OCI-LY3 (cell line): ENCODE results near the gene C3AR1.
"Not testable (repeated sequence)": the region's sequence is repeated elsewhere in the genome, so short reads cannot be mapped to it uniquely, and the experiment has no call there.

ENCODE experiments used
- H2AFZ ChIP-seq: fragments of 200-600, 300-600 bp; shearing (Covaris generic); 2 replicates; pipeline ENCODE4 v1.6.0; 2014; ENCODE audit warnings: antibody characterized with exemption, low read depth, low read length
- H3K27ac ChIP-seq: fragments of 200-600, 300-600 bp; sonication (generic); 2 replicates; pipeline ENCODE4 v1.5.1; 2014; ENCODE audit warnings: mild to moderate bottlenecking, low read length, moderate library complexity, mixed read lengths
- H3K27me3 ChIP-seq: fragments of 200-600, 300-600 bp; sonication (generic); 2 replicates; pipeline ENCODE4 v1.6.1; 2014; ENCODE audit warnings: low read depth, low read length, mixed read lengths
- H3K36me3 ChIP-seq: fragments of 200-600, 300-600 bp; sonication (generic); replicated peaks from 2 replicates; pipeline ENCODE3; 2014; ENCODE audit warnings: low read depth, low read length, mixed read lengths
- H3K4me1 ChIP-seq: fragments of 300-600, 200-600 bp; sonication (generic); 2 replicates; pipeline ENCODE4 v1.6.1; 2014; ENCODE audit warnings: low read length, mixed read lengths
- H3K4me2 ChIP-seq: fragments of 200-600, 300-600 bp; sonication (generic); 2 replicates; pipeline ENCODE4 v1.6.1; 2014; ENCODE audit warnings: low read length, mixed read lengths
- H3K4me3 ChIP-seq: fragments of 300-600, 200-600 bp; sonication (generic); 2 replicates; pipeline ENCODE4 v1.5.1; 2014; ENCODE audit warnings: antibody characterized with exemption, mild to moderate bottlenecking, low read length, moderate library complexity
- H3K79me2 ChIP-seq: fragments of 300-600, 200-600 bp; shearing (Covaris generic); 2 replicates; pipeline ENCODE4 v1.6.1; 2014; ENCODE audit warnings: mild to moderate bottlenecking, low read length, mixed read lengths
- H3K9ac ChIP-seq: fragments of 300-600, 200-600 bp; shearing (Covaris generic); 2 replicates; pipeline ENCODE4 v1.6.0; 2014; ENCODE audit warnings: mild to moderate bottlenecking, low read length, moderate library complexity
- H3K9me3 ChIP-seq: fragments of 200-600, 300-600 bp; shearing (Covaris generic); 2 replicates; pipeline ENCODE4 v1.6.1; 2014; ENCODE audit warnings: low read length, mixed read lengths; ENCODE audit not compliant: insufficient read depth
- H4K20me1 ChIP-seq: fragments of 200-600, 300-600 bp; sonication (generic); 2 replicates; pipeline ENCODE4 v1.6.1; 2016; ENCODE audit warnings: low read length, mixed read lengths; ENCODE audit not compliant: insufficient read depth
- EZH2phosphoT487 ChIP-seq: fragments of 200-600 bp; shearing (Covaris generic); IDR thresholded peaks from 2 replicates; pipeline ENCODE4 v1.6.1; 2018; ENCODE audit warnings: antibody characterized with exemption, mixed run types, low read depth
- TF ChIP-seq, protein P1 (sequence below): fragments of 200-600, 300-600 bp; sonication (generic); IDR thresholded peaks from 2 replicates; pipeline ENCODE4 v1.5.1; 2014; ENCODE audit warnings: antibody characterized with exemption, low read length, low read depth

C3AR1 gene

DNA sequence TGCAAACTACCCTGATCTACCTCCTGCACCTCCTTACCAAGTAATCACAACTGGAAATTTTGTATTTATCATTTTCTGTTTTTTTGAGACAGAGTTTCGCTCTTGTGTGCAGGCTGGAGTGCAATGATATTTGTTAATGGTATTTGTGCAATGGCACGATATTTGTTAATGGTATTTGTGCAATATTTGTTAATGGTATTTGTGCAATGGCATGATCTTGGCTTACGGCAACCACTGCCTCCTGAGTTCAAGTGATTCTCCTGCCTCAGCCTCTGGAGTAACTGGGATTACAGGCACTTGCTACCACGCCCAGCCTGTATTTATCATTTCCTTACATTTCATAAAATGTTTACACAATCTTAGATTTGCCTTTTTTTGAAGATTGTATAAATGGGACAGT, 10.2 kb upstream of the C3AR1 start:
- Histone ChIP-seq H3K4me1 (peaks cover 31% of the 10 kb centered on the region), H3K27me3 (no peaks in the 10 kb centered on the region), H3K4me2 (no peak overlapping the region), H3K9me3 (no peaks in the 10 kb centered on the region), H3K4me3 (no peak overlapping the region), H4K20me1 (no peaks in the 10 kb centered on the region), H3K27ac (no peak overlapping the region), H3K36me3 (no peaks in the 10 kb centered on the region), H2AFZ (no peak overlapping the region), H3K9ac (no peak overlapping the region), H3K79me2 (no peaks in the 10 kb centered on the region)
- TF ChIP-seq EZH2phosphoT487: no peak
- TF ChIP-seq, protein P1, sequence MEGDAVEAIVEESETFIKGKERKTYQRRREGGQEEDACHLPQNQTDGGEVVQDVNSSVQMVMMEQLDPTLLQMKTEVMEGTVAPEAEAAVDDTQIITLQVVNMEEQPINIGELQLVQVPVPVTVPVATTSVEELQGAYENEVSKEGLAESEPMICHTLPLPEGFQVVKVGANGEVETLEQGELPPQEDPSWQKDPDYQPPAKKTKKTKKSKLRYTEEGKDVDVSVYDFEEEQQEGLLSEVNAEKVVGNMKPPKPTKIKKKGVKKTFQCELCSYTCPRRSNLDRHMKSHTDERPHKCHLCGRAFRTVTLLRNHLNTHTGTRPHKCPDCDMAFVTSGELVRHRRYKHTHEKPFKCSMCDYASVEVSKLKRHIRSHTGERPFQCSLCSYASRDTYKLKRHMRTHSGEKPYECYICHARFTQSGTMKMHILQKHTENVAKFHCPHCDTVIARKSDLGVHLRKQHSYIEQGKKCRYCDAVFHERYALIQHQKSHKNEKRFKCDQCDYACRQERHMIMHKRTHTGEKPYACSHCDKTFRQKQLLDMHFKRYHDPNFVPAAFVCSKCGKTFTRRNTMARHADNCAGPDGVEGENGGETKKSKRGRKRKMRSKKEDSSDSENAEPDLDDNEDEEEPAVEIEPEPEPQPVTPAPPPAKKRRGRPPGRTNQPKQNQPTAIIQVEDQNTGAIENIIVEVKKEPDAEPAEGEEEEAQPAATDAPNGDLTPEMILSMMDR: no peak

DNA sequence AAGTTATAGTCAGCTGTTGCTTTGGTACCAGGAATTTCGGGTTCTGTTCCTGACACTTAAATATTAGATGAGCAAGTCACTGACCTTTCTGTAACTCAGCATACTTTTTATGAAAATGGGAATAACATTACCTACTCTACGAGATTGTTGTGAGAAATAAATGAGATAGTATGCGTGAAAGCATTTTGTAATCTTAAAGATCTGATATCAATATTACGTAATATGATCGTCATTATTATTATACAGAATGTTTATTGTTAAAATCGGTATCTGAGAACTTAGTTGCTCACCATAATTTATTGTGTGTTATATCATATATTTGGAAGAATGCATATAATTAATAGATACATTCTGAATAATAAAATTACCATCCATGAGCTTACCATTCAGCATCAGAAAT, 9.8 kb upstream of the C3AR1 start:
- Histone ChIP-seq H3K4me1 (peaks cover 31% of the 10 kb centered on the region), H4K20me1 (no peaks in the 10 kb centered on the region), H3K9me3 (no peaks in the 10 kb centered on the region), H3K4me3 (no peak overlapping the region), H3K27ac (no peak overlapping the region), H3K79me2 (no peaks in the 10 kb centered on the region), H3K36me3 (no peaks in the 10 kb centered on the region), H3K4me2 (no peak overlapping the region), H3K9ac (no peak overlapping the region), H2AFZ (no peak overlapping the region), H3K27me3 (no peaks in the 10 kb centered on the region)
- no peak for TF ChIP-seq EZH2phosphoT487
- TF ChIP-seq, protein P1: no peak

DNA sequence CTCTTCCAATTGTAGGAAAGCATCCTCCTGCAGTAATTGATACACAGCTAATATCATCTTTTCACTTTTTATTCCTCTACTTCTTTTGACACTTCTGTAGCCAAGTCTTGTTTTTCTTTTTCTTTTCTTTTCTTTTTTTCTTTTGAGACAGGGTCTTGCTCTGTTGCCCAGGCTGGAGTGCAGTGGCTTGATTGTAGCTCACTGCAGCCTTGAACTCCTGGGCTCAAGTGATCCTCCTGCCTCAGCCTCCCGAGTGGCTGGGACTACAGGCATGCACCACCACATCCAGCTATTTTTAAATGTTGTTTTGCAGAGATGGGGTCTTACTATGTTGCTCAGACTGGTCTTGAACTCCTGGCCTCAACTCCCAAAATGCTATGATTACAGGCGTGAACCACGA, 5.7 kb upstream of the C3AR1 start:
- H3K27ac ChIP-seq, H2AFZ ChIP-seq, H3K36me3 ChIP-seq: not testable (repeated sequence)

DNA sequence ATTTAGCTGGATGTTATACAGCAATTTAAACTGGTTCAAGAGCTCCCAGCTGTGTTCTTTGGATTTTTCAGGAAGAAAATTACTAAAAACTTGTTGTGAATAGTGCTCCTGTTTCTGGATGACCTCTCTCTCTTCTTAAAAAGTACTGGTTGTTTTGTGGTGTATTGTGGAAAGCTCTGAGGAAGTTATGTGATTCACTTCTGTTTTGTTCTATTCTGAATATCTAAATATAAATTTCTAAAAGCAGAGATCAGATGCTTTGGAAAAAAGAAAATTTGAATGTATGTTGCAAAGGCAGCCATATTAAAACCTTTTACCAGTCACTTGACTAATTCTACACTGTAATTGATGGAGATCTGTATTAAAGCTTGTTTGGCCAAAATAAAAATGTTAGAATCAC, 3.4 kb upstream of the C3AR1 start:
- H3K27me3 ChIP-seq: no peaks in the 10 kb centered on the region
- H3K9me3 ChIP-seq: no peaks in the 10 kb centered on the region
- H3K36me3 ChIP-seq: no peaks in the 10 kb centered on the region
- H3K4me3 ChIP-seq: no peak overlapping the region
- no peaks in the 10 kb centered on the region for H3K79me2 ChIP-seq
- TF ChIP-seq, protein P1: no peak
- TF ChIP-seq EZH2phosphoT487: no peak
- H3K4me1 ChIP-seq: peaks cover 26% of the 10 kb centered on the region
- H2AFZ ChIP-seq: no peak overlapping the region
- H3K27ac ChIP-seq: no peak overlapping the region
- no peak overlapping the region; the same call in 1 of the 2 replicates for H3K4me2 ChIP-seq
- no peaks in the 10 kb centered on the region for H4K20me1 ChIP-seq
- H3K9ac ChIP-seq: no peak overlapping the region

More for the DNA sequence above, 5.7 kb upstream of the C3AR1 start:
- not testable (repeated sequence) for H3K4me2 ChIP-seq, H3K9me3 ChIP-seq, H3K79me2 ChIP-seq, H3K4me3 ChIP-seq, H4K20me1 ChIP-seq, H3K9ac ChIP-seq, H3K27me3 ChIP-seq
- H3K4me1 ChIP-seq: peaks cover 18% of the 10 kb centered on the region

DNA sequence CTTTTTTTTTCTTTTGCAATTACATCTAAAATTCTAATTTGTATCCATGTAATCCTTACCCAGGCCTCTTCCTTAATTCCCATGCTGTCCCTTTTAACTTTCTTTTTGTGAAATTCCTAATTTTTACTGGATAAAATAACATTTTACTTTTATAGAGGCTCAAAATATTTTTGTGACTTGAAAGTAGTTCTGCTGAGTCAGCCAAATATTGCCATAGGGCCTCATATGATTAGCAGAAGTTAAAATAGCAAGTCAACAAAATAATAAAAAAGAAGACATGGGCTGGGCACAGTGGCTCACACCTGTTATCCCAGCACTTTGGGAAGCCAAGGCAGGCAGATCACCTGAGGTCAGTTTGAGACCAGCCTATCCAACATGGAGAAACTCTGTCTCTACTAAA, 2.0 kb downstream of the C3AR1 start:
- Histone ChIP-seq H3K27me3 (no peaks in the 10 kb centered on the region), H3K4me1 (peaks cover 17% of the 10 kb centered on the region)

More for the DNA sequence above, 2.0 kb downstream of the C3AR1 start:
- Histone ChIP-seq H3K4me3 (no peak overlapping the region), H2AFZ (no peak overlapping the region), H3K4me2 (no peak overlapping the region), H4K20me1 (no peaks in the 10 kb centered on the region), H3K9me3 (no peaks in the 10 kb centered on the region), H3K36me3 (no peaks in the 10 kb centered on the region), H3K79me2 (no peaks in the 10 kb centered on the region), H3K27ac (no peak overlapping the region), H3K9ac (no peak overlapping the region)
- TF ChIP-seq, protein P1: no peak
- TF ChIP-seq EZH2phosphoT487: no peak
